ENCODE results near the gene TBC1D8.

DNA sequence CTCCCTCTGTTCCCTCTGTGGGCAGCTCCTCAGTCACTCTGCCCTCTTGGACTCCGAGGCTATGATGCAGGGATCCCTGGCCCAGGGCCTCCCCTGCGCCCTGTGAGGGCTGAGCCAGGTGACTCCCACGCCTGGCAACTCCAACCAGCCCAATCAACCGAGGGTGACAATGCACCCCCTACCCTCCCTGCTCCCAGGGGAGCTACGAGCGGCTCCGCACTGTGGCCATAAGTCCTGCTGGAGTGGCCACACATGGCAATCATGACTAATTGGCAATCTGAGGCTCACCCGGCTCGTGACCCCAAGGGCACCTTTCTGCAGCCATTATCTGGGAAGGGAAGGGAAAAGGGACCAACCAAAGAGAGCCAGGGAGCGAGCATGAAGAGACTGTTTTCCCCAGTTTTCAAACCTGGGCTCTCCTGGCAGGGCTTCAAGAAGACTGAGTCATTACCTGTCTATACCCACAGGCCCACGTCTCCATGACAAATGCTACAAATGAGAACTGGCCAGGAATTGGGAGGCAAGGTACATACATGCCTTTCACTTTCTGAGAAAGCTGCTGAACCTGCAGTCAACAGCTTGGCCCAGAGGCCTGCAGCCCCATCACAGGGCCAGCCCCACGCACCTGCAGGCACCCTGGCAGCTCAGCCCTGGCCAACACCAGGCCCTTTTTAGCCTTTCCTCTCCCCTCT is 104.0 kb downstream of the TBC1D8 start:
- TF ChIP-seq, protein P1, sequence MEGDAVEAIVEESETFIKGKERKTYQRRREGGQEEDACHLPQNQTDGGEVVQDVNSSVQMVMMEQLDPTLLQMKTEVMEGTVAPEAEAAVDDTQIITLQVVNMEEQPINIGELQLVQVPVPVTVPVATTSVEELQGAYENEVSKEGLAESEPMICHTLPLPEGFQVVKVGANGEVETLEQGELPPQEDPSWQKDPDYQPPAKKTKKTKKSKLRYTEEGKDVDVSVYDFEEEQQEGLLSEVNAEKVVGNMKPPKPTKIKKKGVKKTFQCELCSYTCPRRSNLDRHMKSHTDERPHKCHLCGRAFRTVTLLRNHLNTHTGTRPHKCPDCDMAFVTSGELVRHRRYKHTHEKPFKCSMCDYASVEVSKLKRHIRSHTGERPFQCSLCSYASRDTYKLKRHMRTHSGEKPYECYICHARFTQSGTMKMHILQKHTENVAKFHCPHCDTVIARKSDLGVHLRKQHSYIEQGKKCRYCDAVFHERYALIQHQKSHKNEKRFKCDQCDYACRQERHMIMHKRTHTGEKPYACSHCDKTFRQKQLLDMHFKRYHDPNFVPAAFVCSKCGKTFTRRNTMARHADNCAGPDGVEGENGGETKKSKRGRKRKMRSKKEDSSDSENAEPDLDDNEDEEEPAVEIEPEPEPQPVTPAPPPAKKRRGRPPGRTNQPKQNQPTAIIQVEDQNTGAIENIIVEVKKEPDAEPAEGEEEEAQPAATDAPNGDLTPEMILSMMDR (CRISPR knock-in tag; IDR thresholded peaks at IDR 0.05), result no peak
- TF ChIP-seq, protein P2, sequence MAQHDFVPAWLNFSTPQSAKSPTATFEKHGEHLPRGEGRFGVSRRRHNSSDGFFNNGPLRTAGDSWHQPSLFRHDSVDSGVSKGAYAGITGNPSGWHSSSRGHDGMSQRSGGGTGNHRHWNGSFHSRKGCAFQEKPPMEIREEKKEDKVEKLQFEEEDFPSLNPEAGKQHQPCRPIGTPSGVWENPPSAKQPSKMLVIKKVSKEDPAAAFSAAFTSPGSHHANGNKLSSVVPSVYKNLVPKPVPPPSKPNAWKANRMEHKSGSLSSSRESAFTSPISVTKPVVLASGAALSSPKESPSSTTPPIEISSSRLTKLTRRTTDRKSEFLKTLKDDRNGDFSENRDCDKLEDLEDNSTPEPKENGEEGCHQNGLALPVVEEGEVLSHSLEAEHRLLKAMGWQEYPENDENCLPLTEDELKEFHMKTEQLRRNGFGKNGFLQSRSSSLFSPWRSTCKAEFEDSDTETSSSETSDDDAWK (CRISPR knock-in tag; IDR thresholded peaks at IDR 0.05), result no peak
- TF ChIP-seq SNAPC2 (CRISPR knock-in tag; IDR thresholded peaks at IDR 0.05) (no peak), JUN (CRISPR knock-in tag; IDR thresholded peaks at IDR 0.05) (no peak), FOXM1 (CRISPR knock-in tag; IDR thresholded peaks at IDR 0.05) (no peak)

All from HepG2 (cell line).